Right renal cortex interstitium (tissue), 3 donors: ENCODE results near the gene DLGAP1. TPM values are rescaled to one million over a fixed set of nuclear protein-coding genes. Genes with fewer than 3 reads are reported as not detected.
"Not testable (repeated sequence)": the region's sequence is repeated elsewhere in the genome, so short reads cannot be mapped to it uniquely, and the experiment has no call there.

Experiments
- DNase-seq, 3 donors: peaks; one replicate each; pipeline ENCODE4 v3.0.0-alpha.2; 2013; ENCODE audit warnings: low read depth in 3 of 3, low spot score in 2 of 3
- polyA plus RNA-seq, 3 donors: library from polyadenylated mRNA; unstranded; fragments of 120-200 nt; gene quantifications; one replicate each; pipeline ENCODE4 v1.2.1, GENCODE V29; 2013; ENCODE audit not compliant: insufficient read length in 3 of 3

Gene DLGAP1
- polyA plus RNA-seq, 3 donors: 4.3 to 5.8 (median 4.8) TPM

DNA sequence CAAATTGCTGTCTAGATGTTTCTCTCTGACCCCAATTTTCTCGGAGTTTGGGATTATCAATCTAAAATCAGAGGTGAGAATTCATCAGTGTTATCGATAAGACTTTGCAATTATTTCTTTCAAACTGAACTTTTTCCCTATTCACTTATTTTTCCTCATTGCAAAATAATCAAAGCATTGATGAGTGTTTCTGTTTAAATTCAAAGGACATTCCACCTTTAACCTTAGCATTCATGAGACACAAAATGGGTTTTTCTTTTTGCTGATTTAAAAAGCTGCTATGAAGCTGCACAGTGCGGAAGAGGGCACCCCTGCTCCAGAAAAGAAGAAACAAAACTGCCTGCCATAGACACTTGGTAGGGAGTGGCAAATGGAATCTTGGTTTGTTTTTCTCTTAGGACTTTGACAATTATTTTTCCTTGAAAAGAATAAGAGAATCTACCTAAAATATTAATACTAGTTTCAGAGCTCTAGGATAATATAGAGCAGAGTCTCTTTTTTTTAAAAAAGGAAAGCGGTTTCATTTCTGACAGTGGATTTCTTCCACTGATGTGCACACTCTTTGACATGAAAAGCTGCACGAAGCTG, 801.8 kb downstream of the DLGAP1 start:
- DNase-seq: no peak

DNA sequence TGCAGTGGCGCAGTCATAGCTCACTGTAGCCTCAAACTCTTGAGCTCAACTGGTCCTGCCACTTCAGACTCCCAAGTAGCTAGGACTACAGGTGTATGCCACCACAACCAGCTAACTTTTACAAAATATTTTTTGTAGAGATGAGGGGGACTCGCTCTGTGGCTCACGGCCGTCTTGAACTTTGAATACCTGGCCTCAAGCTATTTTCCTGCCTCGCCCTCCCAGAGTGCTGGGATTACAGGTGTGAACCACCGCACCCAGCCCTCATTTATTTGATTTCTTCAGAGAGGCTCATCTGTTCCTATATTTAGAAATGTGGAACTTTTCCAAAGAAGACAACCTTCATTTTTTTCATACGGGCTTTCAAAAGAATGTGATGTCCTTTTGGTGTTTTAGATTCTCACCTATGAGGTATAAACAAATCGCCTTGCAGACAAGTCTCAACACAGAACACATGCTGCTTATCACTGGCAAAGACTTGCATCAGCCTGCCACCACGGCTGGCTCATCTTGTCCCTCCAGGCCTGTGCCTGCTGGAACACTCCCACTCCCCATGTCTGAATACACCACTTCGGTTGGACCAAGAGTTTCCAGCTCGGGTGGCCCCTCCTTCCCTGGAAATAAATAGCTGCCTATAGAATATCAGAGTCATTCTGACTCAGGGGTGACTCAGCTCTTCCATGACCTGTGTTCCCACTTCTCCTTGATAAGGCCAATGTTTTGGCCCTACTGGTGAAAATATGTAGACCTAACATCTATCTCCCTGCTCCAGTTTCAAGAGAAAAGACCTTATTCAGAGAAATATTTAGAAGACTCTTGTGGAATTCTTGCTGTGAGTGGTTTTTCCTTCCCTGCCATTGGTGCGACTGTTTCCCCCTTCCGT, 802.5 kb downstream of the DLGAP1 start:
- no peak for DNase-seq

DNA sequence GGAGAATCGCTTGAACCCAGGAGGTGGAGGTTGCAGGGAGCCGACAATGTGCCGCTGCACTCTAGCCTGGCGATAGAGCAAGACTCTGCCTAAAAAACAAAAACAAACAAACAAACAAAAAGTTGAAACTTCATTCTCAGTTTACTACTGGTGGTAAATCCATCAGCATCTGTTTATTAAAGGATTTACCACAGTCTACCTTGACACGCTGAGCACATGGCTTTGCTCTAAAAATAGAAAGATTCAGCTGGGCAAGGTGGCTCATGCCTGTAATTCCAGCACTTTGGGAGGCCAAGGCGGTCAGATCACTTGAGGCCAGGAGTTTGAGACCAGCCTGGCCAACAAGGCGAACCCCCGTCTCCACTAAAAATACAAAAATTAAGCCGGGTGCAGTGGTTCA, 803.8 kb downstream of the DLGAP1 start:
- no peak for DNase-seq

- DNase-seq: not testable (repeated sequence)
Observed at GRCh38 chr18:3650521-3651042, 804.5 kb downstream of the DLGAP1 start.

DNA sequence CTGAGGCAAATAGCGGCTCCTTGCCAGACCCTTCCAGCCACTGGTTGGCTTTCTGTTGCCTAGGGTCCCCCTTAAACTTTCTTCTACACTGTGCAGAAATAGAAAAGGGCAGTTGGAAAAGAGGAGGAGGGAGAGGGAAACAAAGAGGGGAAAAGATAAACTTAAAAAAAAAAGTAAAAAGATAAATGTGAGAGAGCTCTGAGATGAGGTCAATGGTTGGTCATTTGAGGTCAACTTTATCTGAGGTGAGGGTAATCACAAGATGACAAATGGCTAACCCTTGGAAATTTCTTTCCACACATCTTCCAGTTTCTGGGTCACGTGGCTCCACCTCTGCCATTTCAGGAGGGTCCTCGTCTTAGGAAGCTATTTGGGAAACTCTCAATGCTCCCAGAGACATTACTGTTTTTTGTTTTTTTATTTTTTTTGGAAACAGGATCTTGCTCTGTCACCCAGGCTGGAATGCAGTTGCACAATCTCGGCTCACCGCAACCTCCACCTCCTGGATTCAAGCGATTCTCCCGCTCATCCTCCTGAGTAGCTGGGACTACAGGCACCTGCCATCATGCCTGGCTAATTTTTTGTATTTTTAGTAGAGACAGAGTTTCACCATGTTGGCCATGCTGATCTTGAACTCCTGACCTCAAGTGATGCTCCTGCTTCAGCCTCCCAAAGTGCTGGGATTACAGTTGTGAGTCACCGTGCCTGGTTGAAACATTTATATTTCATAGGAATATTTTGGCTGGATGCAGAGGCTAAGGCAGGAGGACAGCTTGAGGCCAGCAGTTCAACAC, 805.3 kb downstream of the DLGAP1 start:
- no peak for DNase-seq

GRCh38 chr18:3649135-3649632, 805.9 kb downstream of the DLGAP1 start:
- DNase-seq: no peak

DNA sequence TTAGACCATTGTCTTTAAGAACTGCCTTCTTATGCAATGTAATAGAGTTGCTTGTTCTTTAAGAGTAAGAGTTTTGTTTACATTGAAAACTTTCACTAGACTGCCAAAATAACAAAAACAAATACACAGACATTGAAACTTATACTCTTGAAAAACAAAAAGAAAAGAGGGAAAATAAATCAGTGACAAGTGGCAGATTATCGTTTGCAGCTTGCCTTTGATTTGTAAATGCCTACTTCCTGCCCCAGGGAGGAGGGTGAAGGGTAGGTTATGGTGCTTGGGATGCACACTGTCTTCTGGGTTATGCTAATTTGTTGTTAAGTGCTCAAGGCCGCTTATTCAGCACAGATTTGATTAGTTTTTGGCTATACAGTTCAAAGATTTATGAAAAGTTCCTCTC, 806.5 kb downstream of the DLGAP1 start:
- no peak for DNase-seq

DNA sequence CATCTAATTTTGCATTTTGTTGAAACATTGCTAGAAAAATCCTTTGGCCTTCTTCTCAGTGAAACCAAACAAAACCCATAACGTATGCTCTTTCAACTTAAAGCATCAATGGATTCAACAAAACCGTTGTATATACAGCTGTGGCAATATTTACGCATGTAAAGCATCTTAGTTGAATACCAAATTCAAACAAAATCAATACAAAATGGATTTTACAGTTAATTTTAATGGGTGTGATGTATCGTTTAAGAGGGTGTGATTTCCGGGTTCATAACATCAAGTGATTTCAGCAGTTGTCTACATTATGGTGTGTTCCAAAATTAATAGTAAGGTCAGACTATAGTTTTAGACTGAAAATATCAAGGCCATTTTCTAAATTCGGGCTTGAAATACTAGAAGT, 806.9 kb downstream of the DLGAP1 start:
- DNase-seq: no peak

DNA sequence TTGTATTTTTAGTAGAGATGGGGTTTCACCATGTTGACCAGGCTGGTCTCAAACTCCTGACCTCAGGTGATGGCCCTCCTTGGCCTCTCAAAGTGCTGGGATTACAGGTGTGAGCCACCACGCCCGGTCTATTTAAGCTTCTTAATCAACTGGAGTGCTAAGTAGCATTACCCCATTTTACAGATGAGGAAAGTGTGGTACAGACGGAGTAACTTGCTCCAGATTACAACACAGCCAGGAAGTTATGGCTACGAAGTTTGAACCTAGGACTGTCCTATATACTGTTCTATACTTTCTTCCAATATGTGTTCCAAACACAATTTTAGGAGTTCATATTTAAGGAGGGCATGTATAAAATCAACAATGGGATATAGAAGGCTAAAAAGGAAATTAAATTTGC, 807.5 kb downstream of the DLGAP1 start:
- no peak for DNase-seq

DNA sequence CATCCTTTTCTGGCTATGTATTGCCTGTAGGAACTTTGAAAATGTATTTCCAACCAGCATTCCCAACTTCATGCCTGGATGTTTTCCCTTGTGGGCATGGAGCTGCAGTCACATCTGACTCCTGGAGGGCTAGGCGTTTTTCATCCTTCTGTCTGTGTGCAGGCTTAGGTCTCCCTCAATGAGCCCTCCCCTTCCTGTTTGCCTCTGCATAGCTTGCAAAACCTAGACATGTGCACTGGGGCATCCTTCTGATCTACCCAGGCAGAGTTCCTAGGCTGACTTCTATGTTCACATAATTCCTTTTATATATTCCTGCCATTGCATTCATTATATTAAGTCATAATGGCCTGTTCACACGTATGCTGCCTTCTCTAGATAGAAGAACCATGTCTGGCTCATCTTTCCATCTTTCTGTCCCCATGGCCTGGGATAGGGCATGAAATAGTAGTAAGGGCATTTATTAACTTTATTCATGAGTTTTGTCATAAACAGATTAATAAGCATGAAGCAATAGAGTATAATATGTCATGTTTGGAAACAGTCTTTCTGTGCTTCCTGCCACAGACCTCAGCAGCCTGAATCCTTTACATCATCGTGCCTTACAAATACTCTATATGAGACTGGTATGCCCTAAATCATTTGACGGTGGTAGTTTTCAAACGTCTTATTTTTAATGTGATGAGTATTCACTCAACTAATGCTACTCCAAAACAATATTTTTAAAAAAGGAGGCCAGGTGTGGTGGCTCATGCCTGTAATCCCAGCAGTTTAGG, 809.5 kb downstream of the DLGAP1 start:
- DNase-seq: no peak

- no peak for DNase-seq
Observed at GRCh38 chr18:3634250-3634939, 820.7 kb downstream of the DLGAP1 start.

GRCh38 chr18:3631887-3632286, 823.2 kb downstream of the DLGAP1 start:
- no peak for DNase-seq

DNA sequence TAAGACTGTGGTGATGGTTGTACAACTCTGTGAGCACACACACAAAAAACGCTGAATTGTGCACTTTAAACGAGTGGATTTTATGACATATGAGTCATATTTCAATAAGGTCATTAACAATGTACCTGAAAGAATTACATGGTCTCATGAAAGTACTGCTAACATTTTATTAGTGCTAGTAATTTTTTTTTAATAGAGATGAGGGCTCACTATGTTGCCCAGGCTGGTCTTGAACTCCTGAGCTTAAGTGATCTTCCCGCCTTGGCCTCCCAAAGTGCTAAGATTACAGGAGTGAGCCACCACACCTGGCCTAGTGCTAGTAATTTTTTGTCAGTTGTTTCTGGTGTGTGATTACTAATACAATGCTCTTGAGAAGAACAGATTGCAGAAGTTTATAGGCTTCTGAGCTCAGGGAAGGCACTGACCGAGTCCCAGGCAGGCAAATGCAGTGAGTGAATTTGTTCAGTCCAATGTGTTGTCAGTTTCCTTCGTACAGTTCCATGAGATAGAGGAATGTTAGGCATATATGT, 828.1 kb downstream of the DLGAP1 start:
- DNase-seq: no peak

DNA sequence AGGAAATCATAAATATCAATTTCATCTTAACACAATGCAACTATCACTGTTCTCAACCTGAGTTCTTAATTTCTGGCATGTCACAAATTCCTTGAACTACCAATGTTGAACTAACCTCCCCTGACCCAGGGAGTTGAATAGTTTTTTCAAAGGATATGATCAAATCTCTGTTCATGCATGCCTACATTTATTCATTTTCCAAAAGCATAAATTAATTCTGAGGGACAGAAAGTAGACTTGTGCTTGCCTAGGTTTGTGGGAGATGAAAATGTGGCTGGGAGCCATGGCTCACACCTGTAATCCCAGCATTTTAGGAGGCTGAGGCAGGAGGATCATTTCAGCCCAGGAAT, 829.4 kb downstream of the DLGAP1 start:
- no peak for DNase-seq

- DNase-seq: no peak
Observed at GRCh38 chr18:3624935-3625741, 830.0 kb downstream of the DLGAP1 start.

- DNase-seq: no peak
Observed at GRCh38 chr18:3624546-3624934, 830.6 kb downstream of the DLGAP1 start.

DNA sequence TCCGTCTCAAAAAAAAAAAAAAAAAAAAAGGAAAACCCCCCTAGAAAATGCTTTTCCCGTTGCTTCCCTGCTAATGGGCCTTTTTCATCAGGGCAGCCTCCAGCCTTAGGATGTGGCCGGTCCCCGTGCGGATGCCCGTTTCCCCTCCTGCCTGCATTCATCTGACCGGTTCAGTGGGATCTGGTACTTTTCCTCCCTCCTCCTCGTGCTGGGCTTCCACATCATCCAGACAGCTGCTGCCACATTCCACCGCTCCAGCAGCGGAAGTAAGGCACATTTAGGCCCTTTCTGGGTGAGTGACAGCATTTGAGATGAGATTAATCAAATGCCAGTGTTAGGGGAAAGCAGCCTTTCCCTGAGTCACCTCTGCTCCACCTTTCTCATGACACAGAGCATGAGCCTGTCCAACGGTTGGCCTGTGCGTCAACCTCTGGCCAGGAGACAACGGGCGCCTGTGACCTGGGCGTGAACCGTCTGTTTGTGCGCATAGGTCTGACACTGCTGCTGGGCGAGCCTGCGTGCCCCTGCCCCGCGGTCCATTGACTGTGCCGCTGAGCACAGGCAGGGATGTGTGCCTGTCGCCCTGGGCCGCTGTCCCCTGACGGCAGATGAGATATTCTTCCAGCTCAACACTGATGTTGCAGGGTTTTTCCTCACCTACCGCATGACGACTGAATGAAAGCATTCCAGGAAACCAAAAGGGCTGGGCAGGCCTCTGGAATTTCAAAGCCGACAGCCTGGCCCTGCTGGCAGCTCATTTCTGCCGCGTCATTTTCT, 831.1 kb downstream of the DLGAP1 start:
- DNase-seq: no peak
